ENCODE data around the gene SLC6A19.

Gene SLC6A19

GRCh38 chr5:1226839-1227581 lies 25.6 kb downstream of the SLC6A19 start:
- no peak overlapping the region for H3K27ac ChIP-seq (ENCODE audit: extremely low read depth, low read depth, low read length)
- H3K36me3 ChIP-seq (ENCODE audit: control insufficient read depth in 2 of 2, insufficient read depth in 1 of 2, low read length in 2 of 2): no peaks in the 10 kb centered on the region
- ChIA-PET CTCF (interaction anchor here (0.6 kb wide), 1 partner anchor 482 kb away, joined by 3 read pairs; no protein-coding TSS in a partner anchor), POLR2A (interaction anchor here (0.7 to 1.0 kb wide), 2 partner anchors 8 to 121 kb away, joined by 3 to 4 read pairs; no protein-coding TSS in a partner anchor)
- TF ChIP-seq GLIS1 (tag by site-specific recombination; IDR thresholded peaks at IDR 0.05): peak; percentile 47
- TF ChIP-seq ZNF560 (tag by site-specific recombination; IDR thresholded peaks at IDR 0.05; ENCODE audit: borderline replicate concordance): no peak
- TF ChIP-seq ZFP37 (tag by site-specific recombination; IDR thresholded peaks at IDR 0.05): no peak
- 0 out of 2 replicates have a peak, but pooled peaks cover 2% of the 10 kb centered on the region for H3K4me1 ChIP-seq (ENCODE audit: control insufficient read depth, insufficient read depth, low read length)
- H3K9me3 ChIP-seq (ENCODE audit: control insufficient read depth, insufficient read depth, low read depth, low read length): no peaks in the 10 kb centered on the region
- H3K4me3 ChIP-seq (ENCODE audit: low read depth, low read length): no peak overlapping the region

GRCh38 chr5:1227667-1228066 lies 26.3 kb downstream of the SLC6A19 start:
- POLR2A ChIA-PET: interaction anchor here (0.7 to 1.0 kb wide), 3 partner anchors 9 to 120 kb away, joined by 3 to 4 read pairs (median 3); no protein-coding TSS in a partner anchor
- CTCF ChIA-PET: interaction anchor here (0.6 to 0.9 kb wide), 2 partner anchors 53 to 224 kb away, joined by 3 read pairs; no protein-coding TSS in a partner anchor
- TF ChIP-seq ZNF629 (tag by site-specific recombination; IDR thresholded peaks at IDR 0.05): peak; percentile 73
- no peak for TF ChIP-seq ZNF548 (tag by site-specific recombination; IDR thresholded peaks at IDR 0.05)
- TF ChIP-seq KLF16 (tag by site-specific recombination; IDR thresholded peaks at IDR 0.05): no peak
- no peak for TF ChIP-seq ZNF221 (tag by site-specific recombination; IDR thresholded peaks at IDR 0.05; ENCODE audit: borderline replicate concordance)
- no peak for TF ChIP-seq ZFP41 (tag by site-specific recombination; IDR thresholded peaks at IDR 0.05; ENCODE audit: borderline replicate concordance)
- no peak for TF ChIP-seq ZNF560 (tag by site-specific recombination; IDR thresholded peaks at IDR 0.05; ENCODE audit: borderline replicate concordance)
- peak; percentile 50; the same call in 1 of the 2 replicates for TF ChIP-seq ZNF24 (tag by site-specific recombination; IDR thresholded peaks at IDR 0.05)
- TF ChIP-seq ZBTB7A (tag by site-specific recombination; IDR thresholded peaks at IDR 0.05; ENCODE audit: low read depth): no peak
- no peak for TF ChIP-seq ZNF654 (tag by site-specific recombination; IDR thresholded peaks at IDR 0.05; ENCODE audit: low read depth)
- TF ChIP-seq, protein P1, sequence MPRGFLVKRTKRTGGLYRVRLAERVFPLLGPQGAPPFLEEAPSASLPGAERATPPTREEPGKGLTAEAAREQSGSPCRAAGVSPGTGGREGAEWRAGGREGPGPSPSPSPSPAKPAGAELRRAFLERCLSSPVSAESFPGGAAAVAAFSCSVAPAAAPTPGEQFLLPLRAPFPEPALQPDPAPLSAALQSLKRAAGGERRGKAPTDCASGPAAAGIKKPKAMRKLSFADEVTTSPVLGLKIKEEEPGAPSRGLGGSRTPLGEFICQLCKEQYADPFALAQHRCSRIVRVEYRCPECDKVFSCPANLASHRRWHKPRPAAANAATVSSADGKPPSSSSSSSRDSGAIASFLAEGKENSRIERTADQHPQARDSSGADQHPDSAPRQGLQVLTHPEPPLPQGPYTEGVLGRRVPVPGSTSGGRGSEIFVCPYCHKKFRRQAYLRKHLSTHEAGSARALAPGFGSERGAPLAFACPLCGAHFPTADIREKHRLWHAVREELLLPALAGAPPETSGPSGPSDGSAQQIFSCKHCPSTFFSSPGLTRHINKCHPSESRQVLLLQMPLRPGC (tag by site-specific recombination; IDR thresholded peaks at IDR 0.05): 0 out of 2 replicates have a peak, but pooled peaks have one; percentile 51
- TF ChIP-seq GFI1B (tag by site-specific recombination; IDR thresholded peaks at IDR 0.05): 0 out of 2 replicates have a peak, but pooled peaks have one; percentile 26
- no peak for TF ChIP-seq ZFP69B (tag by site-specific recombination; IDR thresholded peaks at IDR 0.05)
- TF ChIP-seq OSR2 (tag by site-specific recombination; IDR thresholded peaks at IDR 0.05): peak; percentile 89
- no peak for TF ChIP-seq ZNF311 (tag by site-specific recombination; IDR thresholded peaks at IDR 0.05; ENCODE audit: borderline replicate concordance)
- peak; percentile 91 for TF ChIP-seq GLIS1 (tag by site-specific recombination; IDR thresholded peaks at IDR 0.05)
- no peak for TF ChIP-seq YY2 (tag by site-specific recombination; IDR thresholded peaks at IDR 0.05)
- peak; percentile 91; the same call in 1 of the 2 replicates for TF ChIP-seq HOXD13 (CRISPR knock-in tag; IDR thresholded peaks at IDR 0.05; ENCODE audit: borderline replicate concordance)
- peak; percentile 53; the same call in 1 of the 2 replicates for TF ChIP-seq TSHZ1 (tag by site-specific recombination; IDR thresholded peaks at IDR 0.05; ENCODE audit: borderline replicate concordance)
- TF ChIP-seq ZNF639 (tag by site-specific recombination; IDR thresholded peaks at IDR 0.05): no peak
- peak; percentile 84 for TF ChIP-seq GLIS2 (tag by site-specific recombination; IDR thresholded peaks at IDR 0.05)
- TF ChIP-seq SP7 (tag by site-specific recombination; IDR thresholded peaks at IDR 0.05): peak; percentile 70
- TF ChIP-seq, protein P2, sequence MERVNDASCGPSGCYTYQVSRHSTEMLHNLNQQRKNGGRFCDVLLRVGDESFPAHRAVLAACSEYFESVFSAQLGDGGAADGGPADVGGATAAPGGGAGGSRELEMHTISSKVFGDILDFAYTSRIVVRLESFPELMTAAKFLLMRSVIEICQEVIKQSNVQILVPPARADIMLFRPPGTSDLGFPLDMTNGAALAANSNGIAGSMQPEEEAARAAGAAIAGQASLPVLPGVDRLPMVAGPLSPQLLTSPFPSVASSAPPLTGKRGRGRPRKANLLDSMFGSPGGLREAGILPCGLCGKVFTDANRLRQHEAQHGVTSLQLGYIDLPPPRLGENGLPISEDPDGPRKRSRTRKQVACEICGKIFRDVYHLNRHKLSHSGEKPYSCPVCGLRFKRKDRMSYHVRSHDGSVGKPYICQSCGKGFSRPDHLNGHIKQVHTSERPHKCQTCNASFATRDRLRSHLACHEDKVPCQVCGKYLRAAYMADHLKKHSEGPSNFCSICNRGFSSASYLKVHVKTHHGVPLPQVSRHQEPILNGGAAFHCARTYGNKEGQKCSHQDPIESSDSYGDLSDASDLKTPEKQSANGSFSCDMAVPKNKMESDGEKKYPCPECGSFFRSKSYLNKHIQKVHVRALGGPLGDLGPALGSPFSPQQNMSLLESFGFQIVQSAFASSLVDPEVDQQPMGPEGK (tag by site-specific recombination; IDR thresholded peaks at IDR 0.05): peak; percentile 55
- TF ChIP-seq ZEB2 (tag by site-specific recombination; IDR thresholded peaks at IDR 0.05): 0 out of 2 replicates have a peak, but pooled peaks have one; percentile 37
- 0 out of 2 replicates have a peak, but pooled peaks have one; percentile 9 for TF ChIP-seq KLF1 (tag by site-specific recombination; IDR thresholded peaks at IDR 0.05)

More at GRCh38 chr5:1227667-1228066, 26.3 kb downstream of the SLC6A19 start:
- no peak overlapping the region for H3K27ac ChIP-seq (ENCODE audit: extremely low read depth, low read depth, low read length)
- no peaks in the 10 kb centered on the region for H3K36me3 ChIP-seq (ENCODE audit: control insufficient read depth in 2 of 2, insufficient read depth in 1 of 2, low read length in 2 of 2)
- no peaks in the 10 kb centered on the region for H3K9me3 ChIP-seq (ENCODE audit: control insufficient read depth, insufficient read depth, low read depth, low read length)
- H3K4me3 ChIP-seq (ENCODE audit: low read depth, low read length): no peak overlapping the region
- 0 out of 2 replicates have a peak, but pooled peaks cover 2% of the 10 kb centered on the region for H3K4me1 ChIP-seq (ENCODE audit: control insufficient read depth, insufficient read depth, low read length)
